Endothelial cell (in vitro differentiated cells): ENCODE data around the gene IGFLR1. TPM values are rescaled to one million over a fixed set of nuclear protein-coding genes. Genes with fewer than 3 reads are reported as not detected.

Experiments
- DNase-seq: peaks from one replicate; pipeline ENCODE4 v3.0.0; 2021; ENCODE audit warnings: low spot score
- H3K27ac Mint-ChIP-seq: one replicate; pipeline ENCODE4 v1.8.0; 2021; ENCODE audit warnings: mixed read lengths, inconsistent platforms; ENCODE audit not compliant: unreplicated experiment
- H3K27me3 Mint-ChIP-seq: one replicate; pipeline ENCODE4 v1.8.0; 2021; ENCODE audit warnings: mild to moderate bottlenecking, moderate library complexity, mixed read lengths, inconsistent platforms; ENCODE audit not compliant: unreplicated experiment
- H3K36me3 Mint-ChIP-seq: one replicate; pipeline ENCODE4 v1.8.0; 2021; ENCODE audit warnings: mild to moderate bottlenecking, low read depth, mixed read lengths, inconsistent platforms; ENCODE audit not compliant: unreplicated experiment
- H3K4me1 Mint-ChIP-seq: one replicate; pipeline ENCODE4 v1.8.0; 2021; ENCODE audit warnings: mild to moderate bottlenecking, mixed read lengths, inconsistent platforms; ENCODE audit not compliant: unreplicated experiment
- H3K4me3 Mint-ChIP-seq: one replicate; pipeline ENCODE4 v1.8.0; 2021; ENCODE audit warnings: mild to moderate bottlenecking, mixed read lengths, inconsistent platforms; ENCODE audit not compliant: unreplicated experiment
- H3K9me3 Mint-ChIP-seq: one replicate; pipeline ENCODE4 v1.8.0; 2021; ENCODE audit warnings: mixed read lengths, inconsistent platforms; ENCODE audit not compliant: unreplicated experiment
- CTCF ChIP-seq: fragments of 200-600 bp; sonication (generic); IDR thresholded peaks from one replicate; pipeline ENCODE4 v1.5.0; 2021; ENCODE audit warnings: antibody characterized with exemption; ENCODE audit not compliant: unreplicated experiment
- total RNA-seq: library from RNA; stranded (reverse); fragmentation: NEBNext Ultra II Directional; extraction: Animal tissue kit (Norgen Biotek cat#: 25700); gene quantifications from one replicate; pipeline ENCODE4 v1.2.1, GENCODE V29; 2021; ENCODE audit not compliant: unreplicated experiment

Gene IGFLR1
- total RNA-seq, 1 donor from 2014 or later, result 3.2 TPM

- Mint-ChIP-seq H3K36me3 (peaks cover 14% of the 10 kb centered on the region), H3K4me3 (peak overlapping the region; percentile 86), H3K4me1 (peaks cover 26% of the 10 kb centered on the region), H3K9me3 (no peaks in the 10 kb centered on the region), H3K27me3 (peaks cover 20% of the 10 kb centered on the region), H3K27ac (peak overlapping the region; percentile 48)
- no peak for TF ChIP-seq CTCF
- DNase-seq, result no peak
Observed at GRCh38 chr19:35741203-35741515, 1.1 kb downstream of the IGFLR1 start.

- H3K9me3 Mint-ChIP-seq, result no peaks in the 10 kb centered on the region
- H3K27me3 Mint-ChIP-seq, result peaks cover 22% of the 10 kb centered on the region
- H3K4me3 Mint-ChIP-seq, result peak overlapping the region; percentile 86
- DNase-seq, result peak; percentile 96
- peaks cover 21% of the 10 kb centered on the region for H3K4me1 Mint-ChIP-seq
- H3K27ac Mint-ChIP-seq, result peak overlapping the region; percentile 48
- peaks cover 18% of the 10 kb centered on the region for H3K36me3 Mint-ChIP-seq
- no peak for TF ChIP-seq CTCF
Observed at GRCh38 chr19:35740423-35741202, 1.6 kb downstream of the IGFLR1 start.

- H3K4me3 Mint-ChIP-seq, result peak overlapping the region; percentile 86
- no peak for TF ChIP-seq CTCF
- no peak overlapping the region for H3K27ac Mint-ChIP-seq
- peaks cover 24% of the 10 kb centered on the region for H3K27me3 Mint-ChIP-seq
- H3K36me3 Mint-ChIP-seq, result peaks cover 22% of the 10 kb centered on the region
- no peak for DNase-seq
- H3K9me3 Mint-ChIP-seq, result no peaks in the 10 kb centered on the region
- H3K4me1 Mint-ChIP-seq, result peaks cover 19% of the 10 kb centered on the region
Observed at GRCh38 chr19:35740108-35740422, 2.2 kb downstream of the IGFLR1 start.

- H3K27ac Mint-ChIP-seq, result no peak overlapping the region
- H3K36me3 Mint-ChIP-seq, result peaks cover 27% of the 10 kb centered on the region
- peak overlapping the region; percentile 56 for H3K4me3 Mint-ChIP-seq
- H3K4me1 Mint-ChIP-seq, result peaks cover 17% of the 10 kb centered on the region
- H3K9me3 Mint-ChIP-seq, result no peaks in the 10 kb centered on the region
- H3K27me3 Mint-ChIP-seq, result peaks cover 24% of the 10 kb centered on the region
- DNase-seq, result no peak
- TF ChIP-seq CTCF, result no peak
Observed at GRCh38 chr19:35739275-35740107, 2.8 kb downstream of the IGFLR1 start.

GRCh38 chr19:35738887-35739229 is 3.4 kb downstream of the IGFLR1 start:
- Mint-ChIP-seq H3K4me3 (no peak overlapping the region), H3K4me1 (peaks cover 12% of the 10 kb centered on the region), H3K36me3 (peaks cover 33% of the 10 kb centered on the region), H3K27ac (no peak overlapping the region), H3K27me3 (peaks cover 30% of the 10 kb centered on the region), H3K9me3 (no peaks in the 10 kb centered on the region)
- TF ChIP-seq CTCF, result no peak
- DNase-seq, result no peak
